K562 (cell line): ENCODE data around the gene GABRA5. TPM values are rescaled to one million over a fixed set of nuclear protein-coding genes. Genes with fewer than 3 reads are reported as not detected.

ENCODE experiments used
- polyA plus RNA-seq, 8 experiments: library from polyadenylated mRNA; depleted of rRNA in 4 of 8; stranded (reverse) in 5 of 8; unstranded in 3 of 8; fragments of >200 nt; fragmentation: Nextera tagmentation in 2 of 8; fragmentation: Illumina TruSeq in 1 of 8; extraction: Ambion mirVana in 2 of 8; extraction: Trizol in 1 of 8; gene quantifications; 2 replicates each; pipeline versions ENCODE4 v1.2.1 to v1.2.3, GENCODE V29; 2011 to 2014; ENCODE audit warnings: inconsistent platforms in 1 of 8, missing spikeins in 1 of 8
- total RNA-seq, 7 experiments: library from RNA; depleted of rRNA in 6 of 7; stranded (reverse); fragments of >200 nt in 6 of 7; fragmentation: Illumina TruSeq in 2 of 7; extraction: Trizol in 2 of 7; gene quantifications; 2 replicates each; pipeline versions ENCODE4 v1.2.1 to v1.2.3, GENCODE V29; 2011 to 2021; ENCODE audit warnings: low replicate concordance in 1 of 7

GABRA5 gene
- total and polyA plus RNA-seq, 9 of the 15 experiments (the other 6 are each of a cell fraction or from before 2014, with no cell fraction given) = not detected

Other genes starting within 250 kb of the GABRA5 start
- 0.09 and 0.57 TPM in 2 replicates for gene GABRB3, start 94.0 kb upstream of the GABRA5 start, total RNA-seq (2014; rRNA removed)
- gene GABRB3, start 94.0 kb upstream of the GABRA5 start, total RNA-seq (2014; rRNA removed; fragmentation: Illumina TruSeq; extraction: Trizol) = 0.35 and 0.65 TPM in 2 replicates
- gene GABRB3, start 94.0 kb upstream of the GABRA5 start, total RNA-seq (2015; rRNA removed; fragmentation: Illumina TruSeq; extraction: Trizol) = 0.51 and 0.79 TPM in 2 replicates
- 0.33 and 0.63 TPM in 2 replicates for gene GABRB3, start 94.0 kb upstream of the GABRA5 start, total RNA-seq (2021)
- 0.01 and 0.24 TPM in 2 replicates for gene GABRB3, start 94.0 kb upstream of the GABRA5 start, polyA plus RNA-seq (2011; rRNA removed)
- gene GABRB3, start 94.0 kb upstream of the GABRA5 start, polyA plus RNA-seq (2014; fragmentation: Illumina TruSeq; extraction: Trizol) = 0.36 and 0.79 TPM in 2 replicates
- gene GABRB3, start 94.0 kb upstream of the GABRA5 start, polyA plus RNA-seq (2014; fragmentation: Nextera tagmentation; extraction: Ambion mirVana) = 1 to 10 TPM in 1 of 2 experiments, under 1 TPM in 1; 0.49 to 1.4 TPM
- 0.23 and 0.27 TPM in 2 replicates for gene GABRB3, start 94.0 kb upstream of the GABRA5 start, polyA plus RNA-seq (2014; rRNA removed)
- gene GABRG3, start 104.1 kb downstream of the GABRA5 start, total RNA-seq (2014; rRNA removed) = 7.6 and 9.9 TPM in 2 replicates
- gene GABRG3, start 104.1 kb downstream of the GABRA5 start, total RNA-seq (2014; rRNA removed; fragmentation: Illumina TruSeq; extraction: Trizol) = 12.0 and 13.3 TPM in 2 replicates
- gene GABRG3, start 104.1 kb downstream of the GABRA5 start, total RNA-seq (2015; rRNA removed; fragmentation: Illumina TruSeq; extraction: Trizol) = 13.6 and 13.9 TPM in 2 replicates
- 13.8 and 15.1 TPM in 2 replicates for gene GABRG3, start 104.1 kb downstream of the GABRA5 start, total RNA-seq (2021)
- 7.0 and 11.2 TPM in 2 replicates for gene GABRG3, start 104.1 kb downstream of the GABRA5 start, polyA plus RNA-seq (2011; rRNA removed)
- 14.6 and 14.8 TPM in 2 replicates for gene GABRG3, start 104.1 kb downstream of the GABRA5 start, polyA plus RNA-seq (2014; fragmentation: Illumina TruSeq; extraction: Trizol)
- gene GABRG3, start 104.1 kb downstream of the GABRA5 start, polyA plus RNA-seq (2014; fragmentation: Nextera tagmentation; extraction: Ambion mirVana) = 1 to 10 TPM; 4.0 to 4.6 TPM
- gene GABRG3, start 104.1 kb downstream of the GABRA5 start, polyA plus RNA-seq (2014; rRNA removed) = 6.9 and 7.6 TPM in 2 replicates